Body of pancreas (tissue), 4 donors: ENCODE data around the gene ATF3. TPM values are rescaled to one million over a fixed set of nuclear protein-coding genes. Genes with fewer than 3 reads are reported as not detected.

Experiments
- ATAC-seq: fragments of 150-250 bp; one replicate; pipeline ENCODE4 v1.9.1; 2016
- DNase-seq, 4 donors: peaks; one replicate each; pipeline ENCODE4 v3.0.0-alpha.2; 2019
- H3K27ac ChIP-seq, 4 donors: fragments of 200-600 bp; sonication (generic); 1 replicate in 3 of 4; 2 replicates in 1 of 4; pipeline versions ENCODE4 v1.5.1 to v1.6.1; 2016 to 2019; ENCODE audit warnings: mild to moderate bottlenecking in 1 of 4, mixed read lengths in 1 of 4, moderate library complexity in 1 of 4
- H3K27me3 ChIP-seq, 2 donors: fragments of 200-600 bp; sonication (generic); one replicate each; pipeline ENCODE4 v1.6.0; 2016; ENCODE audit warnings: mild to moderate bottlenecking in 1 of 2
- H3K36me3 ChIP-seq, 2 donors: fragments of 200-600 bp; sonication (generic); replicated peaks in 1 of 2; 2 replicates each; pipeline ENCODE4 v1.5.1; 2016; ENCODE audit warnings: low read depth in 2 of 2; ENCODE audit not compliant: insufficient read depth in 1 of 2
- H3K4me1 ChIP-seq: fragments of 200-600 bp; sonication (generic); one replicate; pipeline ENCODE4 v1.6.0; 2016
- H3K4me3 ChIP-seq, 2 donors: fragments of 200-600 bp; sonication (generic); 1 replicate in 1 of 2; 2 replicates in 1 of 2; pipeline ENCODE4 v1.5.1; 2016 to 2019
- H3K9me3 ChIP-seq, 3 donors: fragments of 200-600 bp; sonication (generic); 1 replicate in 2 of 3; 2 replicates in 1 of 3; pipeline ENCODE4 v1.5.1; 2016
- CTCF ChIP-seq, 7 experiments: fragments of 450-650 bp in 4 of 7; fragments of 200-600 bp in 3 of 7; sonication (generic) in 3 of 7; IDR thresholded peaks; one replicate each; pipeline ENCODE4 v1.5.1; 2016 to 2019; ENCODE audit warnings: antibody characterized with exemption in 7 of 7
- POLR2A ChIP-seq, 3 donors: fragments of 450-650 bp; IDR thresholded peaks; one replicate each; pipeline ENCODE4 v1.6.1; 2016; ENCODE audit warnings: antibody characterized with exemption in 3 of 3, mild to moderate bottlenecking in 2 of 3
- WGBS, 2 donors: methylation state at CpG; one replicate each; pipeline ENCODE4 v1.1.5; 2017; 5-methylcytosine and 5-hydroxymethylcytosine counted together
- intact Hi-C: fragments of 100-400 bp; cut with DNase I; formaldehyde crosslinking; loops from one replicate; pipeline ENCODE4 v1.15.1; 2023
- total RNA-seq, 2 donors: library from RNA; depleted of rRNA; stranded (reverse); fragments of >200 nt; gene quantifications; one replicate each; pipeline ENCODE4 v1.1.0, GENCODE V29; 2016

The ATF3 gene
- total RNA-seq, 2 donors from 2014 or later, result 8.6 to 27.0 TPM

DNA sequence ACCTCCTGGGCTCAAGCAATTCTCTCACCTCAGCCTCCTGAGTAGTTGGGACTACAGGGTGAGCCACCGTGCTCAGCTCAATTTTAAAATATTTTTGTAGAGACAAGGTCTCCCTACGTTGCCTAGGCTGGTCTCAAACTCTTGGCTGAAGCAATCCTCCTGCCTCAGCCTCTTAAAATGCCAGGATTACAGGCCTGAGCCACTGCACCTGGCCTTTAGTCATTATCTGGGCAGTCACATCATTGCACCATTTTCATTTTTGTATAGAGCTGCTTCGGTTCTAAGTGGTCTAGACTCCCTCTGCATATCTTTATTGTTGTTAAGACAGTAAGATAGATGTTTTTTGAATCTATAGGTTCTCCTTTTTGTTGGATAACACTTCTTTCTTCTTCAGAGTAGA is 39.9 kb downstream of the ATF3 start:
- intact Hi-C loops, result no loop called here
- ATAC-seq, result no peak
- Histone ChIP-seq H3K27me3 (no peaks in the 10 kb centered on the region), H3K27ac (no peak overlapping the region), H3K36me3 (no peaks in the 10 kb centered on the region), H3K9me3 (no peaks in the 10 kb centered on the region), H3K4me3 (no peak overlapping the region), H3K4me1 (no peaks in the 10 kb centered on the region)
- 54 to 71% methylated on average over 3 of the region's 3 CpGs for WGBS, 2 donors
- TF ChIP-seq CTCF (IDR thresholded peaks at IDR 0.05), result no peak
- TF ChIP-seq POLR2A (IDR thresholded peaks at IDR 0.05), result no peak
- no peak for DNase-seq

DNA sequence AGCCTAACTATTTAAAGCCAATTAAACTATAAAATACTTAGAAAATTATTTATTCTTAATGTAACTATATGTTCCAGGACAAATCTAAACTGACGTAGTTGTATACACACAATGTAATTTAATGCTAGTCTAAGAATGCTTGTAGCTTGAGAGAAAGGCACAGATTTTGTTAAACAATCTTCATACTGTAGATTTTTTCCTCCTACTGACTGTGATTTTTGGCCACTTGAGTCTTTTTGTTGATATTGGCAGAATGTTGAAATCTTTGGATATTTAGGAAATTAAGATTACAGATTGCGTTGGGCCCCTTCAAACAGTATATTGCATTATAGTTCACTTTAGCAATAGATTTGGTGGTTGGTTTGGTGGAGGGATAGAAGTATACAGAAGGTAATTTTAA is 40.5 kb downstream of the ATF3 start:
- intact Hi-C loops, result no loop called here
- ATAC-seq (no peak), DNase-seq (no peak)
- Histone ChIP-seq H3K4me3 (no peak overlapping the region), H3K36me3 (no peaks in the 10 kb centered on the region), H3K9me3 (no peaks in the 10 kb centered on the region), H3K4me1 (no peaks in the 10 kb centered on the region), H3K27ac (no peak overlapping the region), H3K27me3 (no peaks in the 10 kb centered on the region)
- TF ChIP-seq CTCF (IDR thresholded peaks at IDR 0.05), result no peak
- TF ChIP-seq POLR2A (IDR thresholded peaks at IDR 0.05), result no peak
- 58 to 68% methylated on average over 2 of the region's 2 CpGs for WGBS, 2 donors

- 21 to 33% methylated on average over 3 of the region's 3 CpGs for WGBS, 2 donors
- no peaks in the 10 kb centered on the region for H3K9me3 ChIP-seq
- TF ChIP-seq POLR2A (IDR thresholded peaks at IDR 0.05) (no peak), CTCF (IDR thresholded peaks at IDR 0.05) (no peak)
- H3K27me3 ChIP-seq, result no peaks in the 10 kb centered on the region
- no peak overlapping the region for H3K27ac ChIP-seq
- intact Hi-C loops, result no loop called here
- no peak for ATAC-seq
- DNase-seq, result no peak
- no peaks in the 10 kb centered on the region for H3K36me3 ChIP-seq
- H3K4me3 ChIP-seq, result no peak overlapping the region
- no peaks in the 10 kb centered on the region for H3K4me1 ChIP-seq
Observed at GRCh38 chr1:212650228-212650627, 41.7 kb downstream of the ATF3 start.

- Histone ChIP-seq H3K36me3 (no peaks in the 10 kb centered on the region), H3K27me3 (no peaks in the 10 kb centered on the region), H3K9me3 (no peaks in the 10 kb centered on the region), H3K4me1 (no peaks in the 10 kb centered on the region), H3K27ac (no peak overlapping the region), H3K4me3 (no peak overlapping the region)
- 89 to 90% methylated on average over 4 of the region's 4 CpGs for WGBS, 2 donors
- ATAC-seq (no peak), DNase-seq (no peak)
- TF ChIP-seq POLR2A (IDR thresholded peaks at IDR 0.05) (no peak), CTCF (IDR thresholded peaks at IDR 0.05) (no peak)
- intact Hi-C loops, result no loop called here
Observed at GRCh38 chr1:212651521-212651920, 43.0 kb downstream of the ATF3 start.

- ATAC-seq, result no peak
- Histone ChIP-seq H3K36me3 (no peaks in the 10 kb centered on the region), H3K27ac (no peak overlapping the region), H3K9me3 (no peaks in the 10 kb centered on the region), H3K4me1 (no peaks in the 10 kb centered on the region), H3K27me3 (no peaks in the 10 kb centered on the region), H3K4me3 (no peak overlapping the region)
- no peak for DNase-seq
- intact Hi-C loops, result no loop called here
- 93 to 95% methylated on average over 3 of the region's 3 CpGs for WGBS, 2 donors
- TF ChIP-seq POLR2A (IDR thresholded peaks at IDR 0.05), result no peak
- TF ChIP-seq CTCF (IDR thresholded peaks at IDR 0.05), result no peak
Observed at GRCh38 chr1:212651977-212652376, 43.4 kb downstream of the ATF3 start.
